Measurements from ENCODE around the gene IGFL3. TPM values are rescaled to one million over a fixed set of nuclear protein-coding genes. Genes with fewer than 3 reads are reported as not detected.

IGFL3 gene
- total RNA-seq (2022; extraction: Qiagen RNA extraction; ENCODE audit: low read depth), result 0.17 to 0.53 TPM (median 0.23 TPM) in 4 of 5 replicates, not detected in the other

GRCh38 chr19:46124638-46125115, at the start of gene IGFL3:
TSS of gene IGFL3 (minus strand) at chr19:46124688. CDS start at chr19:46124649, 39 bp downstream.

DNA sequence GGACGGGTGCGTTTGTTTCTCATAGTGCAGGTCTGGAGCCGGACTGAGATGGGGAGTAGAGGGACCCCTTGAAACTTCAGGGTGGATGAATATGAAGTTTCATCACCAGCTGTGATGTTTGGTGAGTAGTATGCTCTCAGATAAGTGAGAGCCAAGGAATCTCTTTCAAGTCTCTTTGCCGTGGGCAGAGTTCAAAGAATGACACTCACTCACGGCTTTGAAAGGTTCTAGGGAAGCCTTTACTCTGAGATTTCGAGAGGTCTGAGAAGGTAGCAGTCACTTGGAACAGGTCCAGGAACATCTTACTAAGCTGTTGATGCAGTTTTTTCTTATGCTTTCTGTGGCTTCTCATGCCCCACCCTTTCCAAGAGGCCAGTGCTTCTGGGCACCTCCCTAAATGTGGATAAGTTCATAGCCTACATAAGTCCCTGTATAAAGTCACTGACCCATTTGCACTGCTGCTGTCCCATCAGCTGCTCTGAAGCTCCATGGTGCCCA, 23.4 kb upstream of the IGFL3 start, which contains the start of gene IGFL2:
Gene IGFL2 (plus strand): TSS at position 448 of the 498 bp plus-strand sequence. CDS start 41 bp downstream, at position 489.

Other genes starting within 250 kb of the IGFL3 start
- 22.0 to 39.1 TPM (median 34.5 TPM) in 5 replicates for gene IRF2BP1, start 238.5 kb downstream of the IGFL3 start, total RNA-seq (2022; extraction: Qiagen RNA extraction; ENCODE audit: low read depth)
- gene MYPOP, start 222.1 kb downstream of the IGFL3 start, total RNA-seq (2022; extraction: Qiagen RNA extraction; ENCODE audit: low read depth), result 5.3 to 10.7 TPM (median 9.4 TPM) in 5 replicates
- not detected in 5 replicates for gene NANOS2, start 209.9 kb downstream of the IGFL3 start, total RNA-seq (2022; extraction: Qiagen RNA extraction; ENCODE audit: low read depth)
- 0.08 to 0.13 TPM (median 0.12 TPM) in 5 replicates for gene NOVA2, start 150.8 kb downstream of the IGFL3 start, total RNA-seq (2022; extraction: Qiagen RNA extraction; ENCODE audit: low read depth)
- gene CCDC61, start 129.2 kb downstream of the IGFL3 start, total RNA-seq (2022; extraction: Qiagen RNA extraction; ENCODE audit: low read depth), result 4.3 to 5.6 TPM (median 4.8 TPM) in 5 replicates
- gene PGLYRP1, start 101.6 kb downstream of the IGFL3 start, total RNA-seq (2022; extraction: Qiagen RNA extraction; ENCODE audit: low read depth), result not detected in 5 replicates
- gene IGFL4, start 83.7 kb downstream of the IGFL3 start, total RNA-seq (2022; extraction: Qiagen RNA extraction; ENCODE audit: low read depth), result 0.30 to 0.87 TPM (median 0.66 TPM) in 5 replicates
- 0.31 to 0.65 TPM (median 0.55 TPM) in 5 replicates for gene IGFL2, start 23.6 kb upstream of the IGFL3 start, total RNA-seq (2022; extraction: Qiagen RNA extraction; ENCODE audit: low read depth)
- gene IGFL1, start 105.1 kb upstream of the IGFL3 start, total RNA-seq (2022; extraction: Qiagen RNA extraction; ENCODE audit: low read depth), result 2.3 to 3.1 TPM (median 2.6 TPM) in 5 replicates
- gene HIF3A, start 172.4 kb upstream of the IGFL3 start, total RNA-seq (2022; extraction: Qiagen RNA extraction; ENCODE audit: low read depth), result not detected in 5 replicates
- 82.2 to 89.7 TPM (median 85.3 TPM) in 5 replicates for gene PPP5C, start 222.4 kb upstream of the IGFL3 start, total RNA-seq (2022; extraction: Qiagen RNA extraction; ENCODE audit: low read depth)

All from A549 treated with DMSO at 1 μM for 4 hours (cell line).